GM18511 (cell line): ENCODE data around the gene SHMT1.
"Not testable (repeated sequence)": the region's sequence is repeated elsewhere in the genome, so short reads cannot be mapped to it uniquely, and the experiment has no call there.

Experiments
- ATAC-seq: cut with Tn5 transposase; IDR thresholded peaks from one replicate; pipeline ENCODE4 v1.9.1; 2021; ENCODE audit warnings: mild to moderate bottlenecking, moderate library complexity; ENCODE audit not compliant: unreplicated experiment

SHMT1 gene

DNA sequence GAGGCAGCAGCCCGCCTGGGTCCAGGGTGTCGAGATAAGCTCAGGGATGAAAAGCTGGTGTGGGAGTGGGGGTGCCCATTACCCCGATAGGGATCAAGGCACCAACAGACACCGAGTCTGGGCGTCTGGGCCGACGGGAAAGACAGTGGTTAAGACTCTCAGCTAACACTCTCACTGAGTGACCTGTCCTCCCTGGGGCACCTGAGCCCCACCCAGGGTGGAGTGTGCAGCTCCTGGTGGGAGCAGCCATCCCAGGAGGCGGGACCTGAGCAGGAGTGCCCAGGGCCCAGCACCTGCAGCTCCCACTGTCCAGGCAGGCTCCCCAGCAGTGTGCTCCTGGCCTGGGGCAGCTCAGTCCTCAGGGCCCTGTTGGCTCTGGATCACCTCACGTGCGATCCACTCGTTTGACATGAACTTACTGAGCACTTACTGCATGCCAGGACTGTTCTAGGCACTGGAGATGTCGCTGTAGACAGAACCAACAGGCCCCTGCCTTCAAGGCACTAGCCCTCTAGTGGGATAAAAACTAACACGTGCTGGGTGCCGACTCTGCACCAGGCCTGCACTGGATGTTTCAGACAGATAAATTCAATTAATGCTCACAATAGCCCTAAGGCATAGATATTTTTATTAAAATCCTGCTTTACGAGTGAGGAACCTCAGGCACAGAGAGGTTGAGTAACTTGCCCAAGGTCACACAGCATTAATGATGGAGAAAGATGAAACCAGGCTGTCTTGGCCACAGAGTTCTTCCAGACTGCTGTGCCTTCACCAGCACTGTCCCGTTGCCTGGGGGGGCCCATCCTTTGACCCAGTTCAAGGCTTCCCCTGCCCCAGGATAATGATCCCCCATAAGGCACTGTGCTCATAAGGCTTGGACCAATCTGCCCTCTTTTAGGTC, 16.1 kb upstream of the SHMT1 start:
- no peak for ATAC-seq

DNA sequence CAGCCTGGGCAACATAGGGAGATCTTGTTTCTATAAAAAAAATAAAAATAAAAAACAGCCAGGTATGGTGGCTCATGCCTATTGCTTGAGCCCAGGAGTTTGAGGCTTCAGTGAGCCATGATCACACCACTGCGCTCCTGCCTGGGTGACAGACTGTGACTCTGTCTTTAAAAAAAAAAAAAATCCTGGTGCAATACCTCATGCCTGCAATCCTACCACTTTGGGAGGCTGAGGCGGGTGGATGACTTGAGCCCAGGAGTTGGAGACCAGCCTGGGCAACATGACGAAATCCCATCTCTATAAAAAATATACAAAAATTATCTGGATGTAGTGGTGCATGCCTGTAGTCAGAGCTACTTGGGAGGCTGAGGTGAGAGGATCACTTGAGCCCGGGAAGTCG, 15.3 kb upstream of the SHMT1 start:
- ATAC-seq, result not testable (repeated sequence)

DNA sequence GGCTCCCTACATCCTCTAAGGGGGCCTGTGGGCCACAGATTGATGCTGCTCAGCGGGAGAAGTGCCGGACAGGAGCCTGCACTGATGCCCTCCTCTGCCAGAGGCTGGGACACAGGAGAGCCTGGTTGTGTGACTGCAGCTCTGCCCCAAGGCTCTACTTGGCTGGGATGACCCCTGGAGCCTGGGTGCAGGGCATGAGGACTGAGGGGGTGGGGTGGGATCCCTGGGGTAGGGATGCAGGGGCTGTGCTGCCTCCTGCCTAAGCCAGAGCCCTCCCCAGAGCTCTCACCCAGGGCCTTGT, 14.8 kb upstream of the SHMT1 start:
- ATAC-seq, result no peak

DNA sequence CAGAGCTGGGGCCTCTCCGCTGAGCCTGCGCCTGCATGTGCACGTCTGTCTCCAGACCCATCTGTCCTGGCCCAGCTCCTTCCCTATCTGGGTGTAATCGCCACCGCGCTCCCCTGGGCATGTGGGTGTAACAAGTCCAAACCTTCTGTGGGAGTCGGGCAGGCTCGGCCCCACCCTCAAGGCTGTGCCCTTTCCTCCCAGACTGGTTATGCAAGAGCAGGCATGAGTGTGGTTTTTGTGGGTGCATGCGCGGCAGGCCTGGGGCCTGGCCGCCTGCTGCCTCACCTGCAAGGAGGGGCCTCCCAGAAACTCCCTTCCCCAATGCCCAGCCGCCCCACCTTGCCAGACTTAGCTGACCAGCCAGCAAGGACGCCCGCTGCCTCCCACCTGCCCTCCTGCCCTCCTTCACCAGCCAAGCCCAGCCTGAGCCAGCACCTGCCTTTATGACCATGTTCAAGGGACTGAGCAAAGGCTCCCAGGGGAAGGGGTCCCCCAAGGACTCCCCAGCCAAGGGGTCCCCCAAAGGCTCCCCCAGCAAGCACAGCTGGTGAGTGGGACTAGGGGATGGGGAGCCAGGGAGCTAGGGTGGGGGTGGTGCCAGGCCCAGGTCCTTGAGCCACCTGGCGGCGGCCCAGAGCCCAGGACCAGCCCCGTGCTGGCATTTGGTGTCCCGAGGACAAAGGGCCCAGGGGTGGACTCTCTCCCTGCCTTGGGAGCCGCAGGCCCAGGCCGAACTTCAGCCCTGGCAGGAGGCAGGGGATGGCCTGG, 14.3 kb upstream of the SHMT1 start, which contains the start of gene EVPLL:
Gene EVPLL, plus strand, starts transcription at position 342 of the 768 bp plus-strand sequence. CDS start 3,160 bp downstream, outside the sequence.
- ATAC-seq, result no peak

DNA sequence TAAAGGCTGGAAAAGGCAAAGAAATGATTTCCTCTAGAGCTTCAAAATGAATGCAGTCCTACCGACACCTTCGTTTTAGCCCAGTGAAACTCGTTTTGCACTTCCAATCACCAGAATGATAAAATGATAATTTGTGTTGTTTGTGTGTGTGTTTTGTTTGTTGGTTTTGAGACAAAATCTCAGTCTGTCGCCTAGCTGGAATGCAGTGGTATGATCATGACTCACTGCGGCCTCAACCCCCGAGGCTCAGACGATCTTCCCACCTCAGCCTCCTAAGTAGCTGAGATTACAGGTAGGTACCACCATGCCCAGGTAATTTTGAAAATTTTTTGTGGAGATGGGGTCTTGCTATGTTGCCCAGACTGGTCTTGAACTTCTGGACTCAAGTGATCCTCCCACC, 10.9 kb upstream of the SHMT1 start:
- ATAC-seq, result no peak

DNA sequence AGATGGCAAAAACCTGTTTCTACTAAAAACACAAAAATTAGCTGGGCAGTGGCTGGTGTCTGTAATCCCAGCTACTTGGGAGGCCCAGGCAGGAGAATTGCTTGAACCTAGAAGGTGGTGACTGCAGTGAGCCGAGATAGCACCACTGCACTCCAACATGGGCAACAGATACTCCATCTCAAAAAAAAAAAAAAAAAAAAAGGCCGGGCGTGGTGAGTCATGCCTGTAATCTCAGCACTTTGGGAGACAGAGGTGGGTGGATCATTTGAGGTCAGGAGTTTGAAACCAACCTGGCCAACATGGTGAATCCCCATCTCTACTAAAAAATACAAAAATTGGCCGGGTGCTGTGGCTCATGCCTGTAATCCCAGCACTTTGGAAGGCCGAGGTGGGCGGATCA, 9.8 kb upstream of the SHMT1 start:
- ATAC-seq, result not testable (repeated sequence)

DNA sequence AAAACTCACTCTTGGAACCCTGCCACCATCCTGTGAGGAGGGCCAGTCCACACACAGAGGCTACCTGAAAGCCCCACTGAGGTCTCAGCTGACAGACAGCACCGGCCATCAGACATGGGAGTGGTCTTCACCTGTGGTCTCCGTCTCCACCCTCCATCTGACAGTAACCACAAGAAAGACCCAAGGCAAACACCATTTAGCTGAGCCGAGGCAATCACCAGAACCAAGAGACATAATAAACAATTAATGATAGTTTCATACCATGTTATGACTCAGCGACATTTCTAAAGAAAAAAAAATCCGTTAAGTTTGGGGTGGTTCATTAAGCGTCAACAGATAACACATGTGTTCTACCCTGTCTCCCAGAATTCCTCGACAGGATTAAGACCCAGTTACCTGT, 8.1 kb upstream of the SHMT1 start:
- ATAC-seq, result no peak

DNA sequence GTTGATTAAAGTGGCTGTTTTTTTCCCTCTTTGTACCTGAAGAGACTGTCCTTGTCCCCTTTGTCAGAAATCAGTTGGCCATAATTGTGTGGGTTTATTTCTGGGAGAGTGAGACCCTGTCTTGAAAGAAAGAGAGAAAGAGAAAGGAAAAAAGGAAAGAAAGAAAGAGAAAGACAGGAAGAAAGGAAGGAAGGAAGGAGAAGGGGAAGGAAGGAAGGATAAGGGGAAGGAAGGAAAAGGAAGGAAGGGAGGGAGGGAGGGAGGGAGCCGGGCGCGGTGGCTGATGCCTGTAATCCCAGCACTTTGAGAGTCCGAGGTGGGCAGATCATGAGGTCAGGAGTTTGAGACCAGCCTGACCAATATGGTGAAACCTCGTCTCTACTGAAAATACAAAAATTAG, 7.4 kb upstream of the SHMT1 start:
- no peak for ATAC-seq

DNA sequence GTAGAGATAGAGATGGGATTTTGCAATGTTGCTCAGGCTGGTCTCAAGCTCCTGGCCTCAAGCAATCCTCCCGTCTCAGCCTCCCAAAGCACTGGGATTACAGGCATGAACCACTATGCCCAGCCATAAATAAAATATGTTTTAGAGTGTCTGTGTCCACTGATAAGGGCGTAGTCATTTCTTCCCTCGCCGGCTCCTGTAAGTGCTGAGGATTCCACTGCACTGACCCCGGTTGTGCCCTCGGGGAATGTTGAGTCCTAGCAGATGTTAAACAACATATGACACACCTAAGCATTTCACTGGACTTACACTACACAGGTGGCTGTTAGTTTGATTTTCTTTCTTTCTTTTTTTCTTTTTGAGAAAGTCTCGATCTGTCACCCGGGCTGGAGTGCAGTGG, 5.6 kb upstream of the SHMT1 start:
- ATAC-seq, result no peak

DNA sequence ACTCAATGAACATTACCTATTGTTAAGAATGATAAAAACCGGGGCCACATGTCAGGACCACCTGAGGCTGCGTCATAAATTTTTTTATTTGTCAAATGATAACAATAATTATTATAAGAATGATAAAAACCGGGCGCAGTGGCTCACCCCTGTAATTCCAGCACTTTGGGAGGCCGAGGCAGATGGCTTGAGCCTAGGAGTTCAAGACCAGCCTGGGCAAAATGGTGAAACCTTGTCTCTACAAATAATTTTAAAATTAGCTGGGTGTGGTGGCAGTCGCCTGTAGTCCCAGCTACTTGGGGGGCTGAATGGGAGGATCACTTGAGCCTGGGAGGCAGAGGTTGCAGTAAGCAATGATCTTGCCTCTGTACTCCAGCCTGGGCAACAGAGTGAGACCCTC, 816 bp upstream of the SHMT1 start:
- no peak for ATAC-seq

DNA sequence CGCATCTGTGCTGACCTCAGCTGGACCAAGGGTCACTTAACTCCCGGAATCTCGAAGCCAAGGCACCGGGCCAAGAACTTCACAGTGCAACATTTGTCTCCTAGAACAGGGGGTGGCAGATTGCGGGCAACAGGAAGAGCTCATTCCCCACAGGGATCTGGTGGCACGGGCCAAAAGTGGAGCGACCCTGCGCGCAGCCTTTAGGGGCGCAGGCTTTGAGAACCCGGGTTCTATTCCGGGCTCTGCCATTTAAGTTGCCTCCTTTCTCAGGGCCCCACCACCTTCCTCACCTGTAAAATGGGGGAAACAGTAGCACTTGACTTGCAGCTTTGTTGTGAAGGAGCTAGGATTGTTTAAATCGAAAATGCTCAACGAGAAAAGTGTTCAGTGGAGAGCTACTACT, 651 bp downstream of the SHMT1 start:
- peak; percentile 13 for ATAC-seq

DNA sequence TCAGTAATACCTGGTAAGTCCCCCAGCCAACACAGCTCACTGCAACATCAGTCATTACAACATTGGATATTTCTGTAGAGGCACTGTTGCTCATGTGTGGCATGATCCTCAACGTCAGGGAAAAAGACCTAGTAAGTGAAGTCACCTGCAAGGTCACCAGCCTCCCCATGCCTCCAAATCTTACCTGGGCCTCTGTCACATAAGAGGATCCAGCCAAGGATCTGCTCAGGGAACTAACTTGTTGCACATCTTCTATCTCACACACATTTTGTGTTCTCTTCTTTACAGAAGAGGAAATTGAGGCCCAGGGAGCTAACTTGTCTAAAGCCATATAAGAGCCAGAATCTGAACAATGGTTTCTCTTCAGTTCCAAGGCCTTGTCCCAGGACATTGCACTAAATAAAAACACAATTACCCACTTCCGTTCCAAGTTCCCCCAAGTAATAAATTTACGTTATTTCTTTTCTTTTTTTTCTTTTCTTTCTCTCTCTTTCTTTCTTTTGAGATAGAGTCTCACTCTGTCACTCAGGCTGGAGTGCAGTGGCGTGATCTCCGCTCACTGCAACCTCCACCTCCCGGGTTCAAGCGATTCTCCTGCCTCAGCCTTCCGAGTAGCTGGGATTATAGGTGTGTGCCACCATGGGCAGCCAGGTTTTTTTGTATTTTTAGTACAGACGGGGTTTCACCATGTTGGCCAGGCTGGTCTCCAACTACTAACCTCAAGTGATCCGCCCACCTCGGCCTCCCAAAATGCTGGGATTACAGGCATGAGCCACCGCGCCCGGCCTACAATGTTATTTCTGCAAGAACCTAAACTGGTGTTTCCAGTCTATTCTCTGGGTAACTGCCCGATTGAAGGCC, 1.3 kb downstream of the SHMT1 start:
- ATAC-seq, result no peak

DNA sequence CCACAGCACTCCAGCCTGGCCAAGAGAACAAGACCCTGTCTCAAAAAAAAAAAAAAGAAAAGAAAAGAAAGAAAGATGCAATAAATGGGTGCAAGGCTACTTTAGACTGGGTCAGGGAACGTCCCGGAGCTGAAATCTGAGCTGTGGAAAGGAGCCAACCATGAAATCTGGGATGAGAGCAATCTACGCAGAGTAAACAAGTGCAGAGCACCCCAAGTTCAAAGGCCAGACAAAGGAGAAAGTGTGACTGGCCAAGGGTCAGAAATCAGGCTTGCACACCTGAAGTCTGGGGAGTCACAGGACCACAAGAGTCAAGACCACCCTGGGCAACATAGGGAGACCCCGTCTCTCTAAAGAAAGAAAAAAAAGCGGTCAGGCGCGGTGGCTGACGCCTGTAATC, 2.8 kb downstream of the SHMT1 start:
- no peak for ATAC-seq

DNA sequence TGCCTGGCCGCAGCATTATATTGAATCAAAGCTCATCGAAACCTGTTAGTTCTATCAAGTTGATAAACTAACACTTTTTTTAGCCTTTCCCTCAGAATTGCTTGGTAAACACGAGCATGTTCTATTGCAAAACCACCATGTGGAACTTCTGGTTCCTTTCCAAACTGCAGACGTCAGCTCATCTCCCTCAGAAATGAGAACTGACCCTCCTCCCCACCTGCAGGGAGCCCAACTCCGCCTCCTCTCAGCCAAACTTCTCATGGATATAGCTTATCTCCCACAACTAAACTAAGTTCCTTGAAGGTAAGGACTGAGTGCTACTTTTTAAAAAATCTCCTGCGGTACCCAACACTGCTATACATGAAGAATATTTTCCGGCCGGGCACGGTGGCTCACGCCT, 6.7 kb downstream of the SHMT1 start:
- no peak for ATAC-seq

DNA sequence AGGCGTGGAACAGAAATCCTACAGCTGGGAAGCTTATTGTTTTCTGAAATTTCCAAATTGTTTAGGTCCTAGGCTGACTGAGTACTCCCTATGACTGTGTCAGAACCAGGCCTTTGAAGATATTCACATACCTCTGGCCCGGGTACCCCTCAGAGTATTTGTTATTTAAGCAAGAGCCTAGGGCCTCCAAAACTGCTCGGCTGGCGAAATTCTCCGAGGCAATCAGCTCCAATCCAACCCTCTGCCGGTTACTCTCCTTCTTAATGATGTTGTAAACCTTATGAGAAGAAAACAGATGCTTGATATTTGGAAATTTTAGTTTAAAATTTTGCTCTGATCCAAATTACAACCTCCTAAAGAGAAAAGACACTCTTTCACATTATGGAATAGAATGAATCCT, 9.8 kb downstream of the SHMT1 start:
- ATAC-seq, result no peak

DNA sequence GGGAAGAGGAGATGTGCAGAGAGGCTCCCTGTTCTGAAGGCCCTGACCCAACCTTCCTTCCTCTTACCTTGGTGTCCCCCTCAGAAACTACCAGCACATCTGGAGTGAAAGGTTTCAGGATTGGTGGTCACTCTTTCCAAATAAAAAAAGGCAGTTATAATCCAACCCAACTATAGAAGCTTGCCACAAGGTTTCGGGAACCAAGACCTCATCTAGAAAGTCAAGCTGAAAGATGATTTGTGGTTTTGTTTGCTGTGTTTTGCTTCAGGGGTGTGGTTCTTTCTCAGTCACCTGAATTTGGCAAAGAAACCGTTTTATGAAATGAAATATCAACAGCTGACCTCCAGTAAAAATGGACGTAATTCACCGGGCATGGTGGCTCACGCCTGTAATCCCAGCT, 19.3 kb downstream of the SHMT1 start:
- no peak for ATAC-seq

DNA sequence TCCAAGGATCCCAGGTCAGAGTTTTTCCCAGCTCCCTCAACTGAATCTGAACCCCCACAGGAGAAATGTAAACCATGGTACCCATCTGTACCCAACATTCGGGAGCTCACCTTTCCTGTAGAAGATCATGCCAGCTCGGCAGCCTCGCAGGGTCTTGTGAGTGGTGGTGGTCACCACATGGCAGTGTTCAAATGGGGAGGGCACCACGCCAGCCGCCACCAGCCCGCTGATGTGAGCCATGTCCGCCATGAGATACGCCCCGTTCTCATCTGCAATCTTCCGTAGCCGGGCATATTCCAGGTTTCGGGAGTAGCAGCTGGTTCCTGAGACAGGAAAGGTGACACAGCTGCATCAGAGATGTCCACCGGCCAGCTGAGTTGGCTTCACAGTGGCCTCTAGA, 23.4 kb downstream of the SHMT1 start:
- ATAC-seq, result no peak

DNA sequence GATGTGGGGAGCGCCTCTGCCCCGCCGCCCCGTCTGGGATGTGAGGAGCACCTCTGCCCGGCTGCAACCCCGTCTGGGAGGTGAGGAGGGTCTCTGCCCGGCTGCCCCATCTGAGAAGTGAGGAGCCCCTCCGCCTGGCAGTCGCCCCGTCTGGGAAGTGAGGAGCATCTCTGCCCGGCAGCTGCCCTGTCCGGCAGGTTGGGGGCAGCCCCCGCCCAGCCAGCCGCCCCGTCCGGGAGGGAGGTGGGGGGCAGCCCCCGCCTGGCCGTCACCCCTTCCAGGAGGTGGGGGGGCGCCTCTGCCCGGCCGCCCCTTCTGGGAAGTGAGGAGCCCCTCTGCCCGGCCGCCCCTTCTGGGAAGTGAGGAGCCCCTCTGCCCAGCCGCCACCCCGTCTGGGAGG, 25.2 kb downstream of the SHMT1 start:
- not testable (repeated sequence) for ATAC-seq

DNA sequence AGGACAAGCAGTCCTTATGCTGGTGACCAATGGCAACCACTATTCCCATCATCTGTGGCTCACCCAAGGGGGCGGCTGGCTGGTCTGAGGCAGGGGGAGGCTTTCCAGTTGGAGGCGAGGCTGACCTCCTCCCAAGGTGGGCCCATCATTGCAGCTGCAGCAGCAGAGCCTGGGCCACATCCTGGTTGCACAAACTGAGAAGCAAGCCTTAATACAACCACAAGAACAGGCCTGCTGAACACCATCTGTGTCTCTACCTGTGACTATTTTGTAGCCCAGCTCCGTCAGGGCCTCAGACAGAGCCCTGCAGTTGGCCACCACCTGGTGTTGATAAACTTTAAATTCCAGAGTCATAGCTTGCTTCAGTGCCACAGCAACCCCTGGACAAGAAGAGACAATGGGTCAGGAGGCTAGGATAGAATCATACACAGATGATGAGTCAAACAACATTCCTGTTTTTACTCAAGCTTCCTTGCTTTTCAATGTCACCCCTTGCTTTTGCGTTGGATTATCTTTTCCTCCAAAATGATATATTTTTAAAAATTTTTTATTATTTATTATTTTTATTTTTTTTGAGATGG, 30.4 kb downstream of the SHMT1 start:
- no peak for ATAC-seq

DNA sequence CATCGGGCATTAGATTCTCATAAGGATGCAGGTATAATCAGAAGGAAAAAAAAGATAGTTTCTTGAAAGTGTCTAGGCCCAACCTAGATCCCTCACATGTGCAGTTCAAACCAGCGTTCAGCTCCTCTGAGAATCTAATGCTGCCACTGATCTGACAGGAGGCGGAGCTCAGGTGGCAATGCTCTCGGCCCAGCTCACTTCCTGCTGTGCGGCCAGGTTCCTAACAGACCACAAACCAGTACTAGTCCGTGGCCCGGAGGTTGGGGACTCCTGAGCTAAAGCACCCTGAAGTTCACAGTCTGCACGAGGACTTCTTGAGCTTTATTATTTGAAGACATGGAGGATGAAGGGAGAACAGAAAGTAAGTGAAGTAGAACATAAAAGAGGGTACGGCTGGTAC, 31.5 kb downstream of the SHMT1 start:
- no peak for ATAC-seq

DNA sequence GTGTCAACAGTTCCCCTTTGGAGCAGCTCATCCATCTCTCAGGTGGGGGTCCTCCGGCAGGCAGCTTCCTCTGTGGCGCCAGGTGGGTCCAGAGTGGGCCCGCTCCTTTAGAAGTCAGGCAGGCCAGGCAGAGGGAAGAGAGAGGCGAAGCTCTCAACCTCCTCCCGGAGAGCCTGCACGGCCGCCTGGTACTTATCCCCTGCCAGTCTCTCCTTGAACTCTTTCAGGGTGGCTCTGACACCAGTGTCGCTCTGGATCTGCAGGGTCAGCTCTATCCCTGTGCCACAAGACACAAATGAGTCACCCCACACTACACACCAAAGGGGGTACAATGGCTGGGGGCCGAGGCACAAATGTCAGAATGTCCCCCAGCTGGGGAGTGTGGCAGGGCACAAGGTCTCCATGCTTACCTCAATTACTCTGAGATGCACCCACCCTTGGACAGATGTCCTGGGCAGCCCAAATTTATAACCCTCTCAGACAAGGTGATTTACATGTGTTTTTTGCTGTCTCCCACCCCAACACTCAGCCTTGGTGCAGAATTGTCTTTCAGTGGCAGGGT, 34.6 kb downstream of the SHMT1 start:
- no peak for ATAC-seq
